H9 (cell line): ENCODE data around the gene AEN. TPM values are rescaled to one million over a fixed set of nuclear protein-coding genes. Genes with fewer than 3 reads are reported as not detected.

ENCODE experiments used
- DNase-seq: peaks from one replicate; pipeline ENCODE4 v3.0.0-alpha.2; 2017
- H2AFZ ChIP-seq: one replicate; pipeline ENCODE4 v1.6.1; 2013; ENCODE audit warnings: mild to moderate bottlenecking, low read length, control low read depth, moderate library complexity
- H2AK5ac ChIP-seq: 2 replicates; pipeline ENCODE4 v1.6.1; 2013; ENCODE audit warnings: low read length, control low read depth, mixed read lengths; ENCODE audit not compliant: insufficient read length
- H2BK120ac ChIP-seq: one replicate; pipeline ENCODE4 v1.6.1; 2013; ENCODE audit warnings: low read depth, mild to moderate bottlenecking, low read length, control low read depth, inconsistent platforms; ENCODE audit not compliant: poor library complexity, severe bottlenecking
- H2BK12ac ChIP-seq: 2 replicates; pipeline ENCODE4 v1.6.1; 2013; ENCODE audit warnings: low read length, control low read depth, mixed read lengths, low read depth; ENCODE audit not compliant: insufficient read length
- H2BK15ac ChIP-seq: 2 replicates; pipeline ENCODE4 v1.6.1; 2013; ENCODE audit warnings: low read depth, low read length, control low read depth
- H2BK20ac ChIP-seq: one replicate; pipeline ENCODE4 v1.6.1; 2013; ENCODE audit warnings: low read depth, mild to moderate bottlenecking, low read length, control low read depth, inconsistent platforms; ENCODE audit not compliant: poor library complexity, severe bottlenecking
- H2BK5ac ChIP-seq: 2 replicates; pipeline ENCODE4 v1.6.1; 2013; ENCODE audit warnings: low read length, control low read depth, mixed read lengths; ENCODE audit not compliant: insufficient read length
- H3K14ac ChIP-seq: 2 replicates; pipeline ENCODE4 v1.6.1; 2013; ENCODE audit warnings: low read length, control low read depth; ENCODE audit not compliant: insufficient read depth
- H3K18ac ChIP-seq: 2 replicates; pipeline ENCODE4 v1.6.1; 2013; ENCODE audit warnings: low read depth, mild to moderate bottlenecking, mixed read lengths, low read length, control low read depth; ENCODE audit not compliant: insufficient read length
- H3K23ac ChIP-seq: 2 replicates; pipeline ENCODE4 v1.6.1; 2013; ENCODE audit warnings: low read length, control low read depth, mixed read lengths, low read depth; ENCODE audit not compliant: insufficient read length
- H3K23me2 ChIP-seq: 2 replicates; pipeline ENCODE4 v1.6.1; 2013; ENCODE audit warnings: low read depth, mild to moderate bottlenecking, mixed read lengths, low read length, control low read depth; ENCODE audit not compliant: insufficient read length, poor library complexity, severe bottlenecking
- H3K27ac ChIP-seq: 2 replicates; pipeline ENCODE4 v1.5.1; 2013; ENCODE audit warnings: low read length, control low read depth, mixed read lengths, low read depth; ENCODE audit not compliant: insufficient read length
- H3K27me3 ChIP-seq: 2 replicates; pipeline ENCODE4 v1.6.1; 2013; ENCODE audit warnings: low read length, control low read depth, inconsistent platforms; ENCODE audit not compliant: insufficient read depth
- H3K4ac ChIP-seq: 2 replicates; pipeline ENCODE4 v1.6.1; 2013; ENCODE audit warnings: low read depth, mild to moderate bottlenecking, control low read depth, inconsistent platforms, low read length, moderate library complexity
- H3K4me1 ChIP-seq: 2 replicates; pipeline ENCODE4 v1.6.1; 2013; ENCODE audit warnings: low read length, control low read depth, inconsistent platforms; ENCODE audit not compliant: insufficient read depth
- H3K4me2 ChIP-seq: 2 replicates; pipeline ENCODE4 v1.6.1; 2013; ENCODE audit warnings: low read length, control low read depth, mixed read lengths; ENCODE audit not compliant: insufficient read length, insufficient read depth
- H3K56ac ChIP-seq: 2 replicates; pipeline ENCODE4 v1.6.1; 2013; ENCODE audit warnings: low read depth, mild to moderate bottlenecking, mixed read lengths, low read length, control low read depth; ENCODE audit not compliant: insufficient read length
- H3K79me1 ChIP-seq: 2 replicates; pipeline ENCODE4 v1.6.1; 2013; ENCODE audit warnings: low read depth, mild to moderate bottlenecking, moderate library complexity, low read length, control low read depth, inconsistent platforms; ENCODE audit not compliant: insufficient read depth, poor library complexity, severe bottlenecking
- H3K79me2 ChIP-seq: 2 replicates; pipeline ENCODE4 v1.6.1; 2013; ENCODE audit warnings: low read length, control low read depth, inconsistent platforms; ENCODE audit not compliant: insufficient read depth
- H3K9ac ChIP-seq: 2 replicates; pipeline ENCODE4 v1.6.1; 2013; ENCODE audit warnings: low read length, control low read depth, mixed read lengths; ENCODE audit not compliant: insufficient read length; ENCODE audit errors: extremely low read depth
- H3K9me3 ChIP-seq: one replicate; pipeline ENCODE4 v1.6.1; 2013; ENCODE audit warnings: low read depth, low read length, inconsistent platforms; ENCODE audit not compliant: control insufficient read depth
- H3T11ph ChIP-seq: one replicate; pipeline ENCODE4 v1.6.1; 2013; ENCODE audit warnings: mild to moderate bottlenecking, low read length, control low read depth, inconsistent platforms
- H4K20me1 ChIP-seq: one replicate; pipeline ENCODE4 v1.6.1; 2013; ENCODE audit not compliant: control insufficient read depth, insufficient read length, insufficient read depth
- H4K5ac ChIP-seq: 2 replicates; pipeline ENCODE4 v1.6.1; 2013; ENCODE audit warnings: low read depth, mild to moderate bottlenecking, mixed read lengths, low read length, control low read depth; ENCODE audit not compliant: insufficient read length
- H4K8ac ChIP-seq: replicated peaks from 2 replicates; pipeline ENCODE4 v1.6.1; 2013; ENCODE audit warnings: low read length, control low read depth, mixed read lengths, low read depth; ENCODE audit not compliant: insufficient read length
- H4K91ac ChIP-seq: 2 replicates; pipeline ENCODE4 v1.6.1; 2013; ENCODE audit warnings: low read depth, mild to moderate bottlenecking, moderate library complexity, mixed read lengths, low read length, control low read depth; ENCODE audit not compliant: insufficient read length
- H3K27ac Mint-ChIP-seq, 3 experiments: 2 replicates in 2 of 3; 3 replicates in 1 of 3; pipeline ENCODE4 v1.8.0; 2020 to 2021; ENCODE audit warnings: mixed read lengths in 3 of 3, mild to moderate bottlenecking in 1 of 3, moderate library complexity in 1 of 3
- H3K27me3 Mint-ChIP-seq: 2 replicates; pipeline ENCODE4 v1.8.0; 2021; ENCODE audit warnings: low read depth, mild to moderate bottlenecking, moderate library complexity, mixed read lengths
- H3K36me3 Mint-ChIP-seq, 3 experiments: 2 replicates in 2 of 3; 3 replicates in 1 of 3; pipeline ENCODE4 v1.8.0; 2020 to 2021; ENCODE audit warnings: low read depth in 3 of 3, mixed read lengths in 3 of 3; ENCODE audit not compliant: insufficient read depth in 1 of 3
- H3K4me1 Mint-ChIP-seq, 2 experiments: 2 replicates each; pipeline ENCODE4 v1.8.0; 2020; ENCODE audit warnings: mixed read lengths in 2 of 2
- H3K4me3 Mint-ChIP-seq, 2 experiments: 2 replicates in 1 of 2; 3 replicates in 1 of 2; pipeline ENCODE4 v1.8.0; 2020 to 2021; ENCODE audit warnings: mild to moderate bottlenecking in 2 of 2, mixed read lengths in 2 of 2, moderate library complexity in 1 of 2
- H3K9me3 Mint-ChIP-seq, 2 experiments: 2 replicates in 1 of 2; 3 replicates in 1 of 2; pipeline ENCODE4 v1.8.0; 2020; ENCODE audit warnings: mild to moderate bottlenecking in 2 of 2, mixed read lengths in 2 of 2, moderate library complexity in 1 of 2
- CTCF ChIP-seq: fragments of 200-600 bp; sonication (generic); conservative IDR thresholded peaks from 3 replicates; pipeline ENCODE4 v1.8.0; 2021; ENCODE audit warnings: antibody characterized with exemption, mild to moderate bottlenecking
- WGBS: extraction: QIAGEN DNeasy Blood & Tissue Kit; methylation state at CpG from one replicate; pipeline ENCODE4 v1.1.7; 2013; ENCODE audit warnings: missing lambda C conversion rate, low lambda C conversion rate, mixed read lengths; ENCODE audit not compliant: insufficient read length; ENCODE audit errors: extremely low coverage; 5-methylcytosine and 5-hydroxymethylcytosine counted together
- total RNA-seq: library from RNA; stranded (reverse); gene quantifications from 2 replicates; pipeline ENCODE4 v1.2.1, GENCODE V29; 2021

Gene AEN
- total RNA-seq, 1 experiment from 2014 or later: 132 TPM

GRCh38 chr15:88663141-88663621 lies 42.0 kb downstream of the AEN start:
- H3K79me1 ChIP-seq: no peaks in the 10 kb centered on the region
- DNase-seq: no peak
- no peak overlapping the region for H2AK5ac ChIP-seq
- H4K20me1 ChIP-seq: peaks cover 2% of the 10 kb centered on the region
- no peak overlapping the region for H2BK120ac ChIP-seq
- H3K4me1 ChIP-seq: no peaks in the 10 kb centered on the region; the same call in 1 of the 2 replicates
- H2BK15ac ChIP-seq: no peak overlapping the region
- H3K9me3 ChIP-seq: no peaks in the 10 kb centered on the region
- H4K5ac ChIP-seq: no peak overlapping the region
- H3K27me3 ChIP-seq: no peaks in the 10 kb centered on the region
- Mint-ChIP-seq H3K27ac (no peak overlapping the region; a peak in 1 of 7 replicates), H3K36me3 (no peaks in the 10 kb centered on the region), H3K4me3 (no peak overlapping the region), H3K9me3 (peaks cover 0 to 6% of the 10 kb centered on the region in 2 experiments; a peak in 1 of 5 replicates), H3K27me3 (peaks cover 15% of the 10 kb centered on the region), H3K4me1 (peaks cover 2 to 4% of the 10 kb centered on the region in 2 experiments; a peak in 3 of 4 replicates)
- no peak overlapping the region for H3K4ac ChIP-seq
- no peak overlapping the region for H3K27ac ChIP-seq
- H3K23me2 ChIP-seq: no peaks in the 10 kb centered on the region
- H4K8ac ChIP-seq: no peak overlapping the region
- H3K23ac ChIP-seq: no peak overlapping the region
- H3K56ac ChIP-seq: no peak overlapping the region
- H3K9ac ChIP-seq: no peak overlapping the region
- no peak overlapping the region for H2BK5ac ChIP-seq
- no peaks in the 10 kb centered on the region for H3K79me2 ChIP-seq
- WGBS: no CpG with 5 or more reads among the region's 6 CpGs
- H3K18ac ChIP-seq: no peak overlapping the region
- no peak for TF ChIP-seq CTCF
- H2BK20ac ChIP-seq: no peak overlapping the region
- H2BK12ac ChIP-seq: no peak overlapping the region
- no peak overlapping the region for H4K91ac ChIP-seq
- no peak overlapping the region for H2AFZ ChIP-seq
- H3T11ph ChIP-seq: no peak overlapping the region
- no peak overlapping the region for H3K4me2 ChIP-seq
- H3K14ac ChIP-seq: no peak overlapping the region
